Activated effector memory CD4-positive, alpha-beta T cell treated with Interleukin-2 at 50 U/mL for 16 hours (primary cell): ENCODE results near the gene TNFAIP1.
"Not testable (repeated sequence)": the region's sequence is repeated elsewhere in the genome, so short reads cannot be mapped to it uniquely, and the experiment has no call there.

Experiments used
- DNase-seq: peaks from one replicate; pipeline ENCODE4 v3.0.0-alpha.2; 2020

TNFAIP1 gene

DNA sequence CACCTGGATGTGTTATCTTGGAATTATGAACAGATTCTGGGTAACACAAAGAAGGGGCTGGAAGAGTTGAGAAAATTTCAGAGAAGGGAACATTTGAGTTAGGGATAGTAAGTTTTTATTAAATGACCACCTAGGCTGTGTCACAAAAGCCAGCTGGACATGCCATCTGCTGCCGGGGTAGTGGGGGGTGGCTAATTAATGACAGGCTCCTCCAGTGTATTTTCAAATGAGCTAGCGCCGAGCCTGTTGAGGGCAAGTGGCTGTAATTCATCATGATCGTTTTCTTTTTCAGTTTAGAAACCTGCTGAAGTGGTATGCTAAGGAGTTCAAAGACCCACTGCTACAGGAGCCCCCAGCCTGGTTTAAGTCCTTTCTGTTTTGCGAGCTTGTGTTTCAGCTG, 10.3 kb upstream of the TNFAIP1 start:
- DNase-seq, result no peak

GRCh38 chr17:28326114-28326513, 9.4 kb upstream of the TNFAIP1 start:
- DNase-seq, result no peak

GRCh38 chr17:28327031-28327607, 8.4 kb upstream of the TNFAIP1 start:
- DNase-seq, result no peak

GRCh38 chr17:28327709-28328108, 7.9 kb upstream of the TNFAIP1 start:
- no peak for DNase-seq

DNA sequence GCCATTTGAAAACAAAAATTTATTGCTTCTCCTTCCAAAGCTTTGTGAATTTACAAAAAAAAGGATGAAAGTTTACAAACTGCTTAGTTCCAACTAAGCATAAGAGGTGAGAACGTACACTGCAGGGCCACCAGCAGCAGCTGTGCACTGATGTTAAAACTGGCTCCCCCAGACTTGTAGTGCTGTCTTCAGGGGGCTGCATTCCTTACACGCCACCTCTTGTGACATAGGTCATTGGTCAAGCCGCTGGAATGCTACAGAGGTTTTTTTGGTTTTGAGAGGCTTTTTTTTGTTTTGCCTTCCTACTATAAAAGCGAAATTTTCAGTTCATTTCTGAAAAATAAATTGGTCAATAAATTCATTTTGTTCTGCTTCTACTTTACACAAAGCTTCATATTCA, 7.2 kb upstream of the TNFAIP1 start:
- DNase-seq, result no peak

DNA sequence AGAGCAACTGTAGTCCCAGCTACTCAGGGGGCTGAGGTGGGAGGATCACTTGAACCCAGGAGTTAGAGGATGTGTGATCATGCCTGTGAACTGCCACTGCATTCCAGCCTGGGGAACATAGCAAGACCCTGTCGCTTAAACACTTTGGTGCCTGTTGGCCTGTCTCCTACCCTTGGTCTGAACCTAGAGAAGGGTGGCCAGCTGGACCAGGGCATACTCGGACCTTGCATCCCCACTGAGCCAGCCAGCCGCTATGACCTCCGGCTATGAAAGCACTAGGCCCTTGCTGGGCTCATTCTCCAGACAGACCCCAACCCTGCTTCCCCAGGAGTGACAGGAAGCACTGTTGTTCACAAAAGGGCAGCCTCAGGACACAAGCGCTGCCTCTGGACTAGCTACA, 4.9 kb upstream of the TNFAIP1 start:
- DNase-seq, result no peak

GRCh38 chr17:28331891-28332420, 3.6 kb upstream of the TNFAIP1 start:
- no peak for DNase-seq

DNA sequence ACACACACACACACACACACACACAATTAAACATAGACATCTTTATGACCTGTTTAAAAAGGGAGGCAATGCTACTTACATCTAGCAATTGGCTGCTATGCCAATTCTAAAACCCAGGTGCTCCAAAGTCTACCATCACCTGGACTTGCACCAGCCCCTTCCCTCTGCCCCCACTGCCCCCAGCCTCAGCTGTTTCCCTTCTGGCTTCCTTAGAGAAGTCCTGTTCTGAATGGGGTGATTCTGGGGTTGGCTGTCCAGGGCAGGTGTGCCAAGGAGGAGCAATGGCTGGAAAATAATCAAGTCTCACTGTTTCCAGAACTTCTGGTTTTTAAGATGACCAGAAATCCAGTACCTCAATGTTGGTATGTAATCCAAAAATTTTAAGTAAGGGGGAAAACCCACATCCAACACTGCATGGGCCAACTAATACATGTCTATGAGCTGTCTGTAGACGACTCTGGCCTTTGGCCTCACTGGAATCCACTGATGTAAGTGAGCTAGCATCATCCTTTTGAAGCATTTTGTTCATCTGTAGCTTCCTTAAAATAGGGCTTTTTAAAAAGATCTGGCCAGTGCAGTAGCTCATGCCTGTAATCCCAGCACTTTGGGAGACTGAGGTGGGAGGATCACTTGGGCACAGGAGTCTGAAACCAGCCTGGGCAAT, 2.3 kb upstream of the TNFAIP1 start:
- no peak for DNase-seq

GRCh38 chr17:28334171-28334570, 1.4 kb upstream of the TNFAIP1 start:
- no peak for DNase-seq

DNA sequence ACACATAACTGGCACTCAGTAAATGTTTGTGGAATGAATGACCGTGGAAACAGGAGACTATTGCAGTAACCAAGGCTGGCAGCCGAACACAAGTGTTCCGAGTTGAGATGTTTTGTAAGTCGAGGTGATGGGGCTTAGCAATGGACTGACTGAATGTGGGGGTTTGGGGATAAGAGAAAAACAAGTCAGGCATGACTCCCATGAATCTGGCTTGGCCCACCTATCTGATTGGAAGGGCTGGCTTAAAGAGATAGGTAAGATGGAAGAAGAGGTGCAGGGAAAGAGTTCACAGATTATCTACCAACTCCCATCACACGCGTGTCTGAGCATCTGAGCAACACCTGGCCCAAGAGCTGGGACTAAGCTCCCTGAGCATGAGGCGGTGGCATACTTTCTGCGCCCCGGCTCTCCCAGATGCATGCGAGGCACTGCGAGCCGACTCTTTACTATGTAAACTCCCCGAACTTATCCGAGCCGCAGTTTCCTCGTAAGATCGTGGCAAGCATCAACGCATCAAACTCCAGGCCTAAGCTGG, 828 bp upstream of the TNFAIP1 start:
- no peak for DNase-seq

DNA sequence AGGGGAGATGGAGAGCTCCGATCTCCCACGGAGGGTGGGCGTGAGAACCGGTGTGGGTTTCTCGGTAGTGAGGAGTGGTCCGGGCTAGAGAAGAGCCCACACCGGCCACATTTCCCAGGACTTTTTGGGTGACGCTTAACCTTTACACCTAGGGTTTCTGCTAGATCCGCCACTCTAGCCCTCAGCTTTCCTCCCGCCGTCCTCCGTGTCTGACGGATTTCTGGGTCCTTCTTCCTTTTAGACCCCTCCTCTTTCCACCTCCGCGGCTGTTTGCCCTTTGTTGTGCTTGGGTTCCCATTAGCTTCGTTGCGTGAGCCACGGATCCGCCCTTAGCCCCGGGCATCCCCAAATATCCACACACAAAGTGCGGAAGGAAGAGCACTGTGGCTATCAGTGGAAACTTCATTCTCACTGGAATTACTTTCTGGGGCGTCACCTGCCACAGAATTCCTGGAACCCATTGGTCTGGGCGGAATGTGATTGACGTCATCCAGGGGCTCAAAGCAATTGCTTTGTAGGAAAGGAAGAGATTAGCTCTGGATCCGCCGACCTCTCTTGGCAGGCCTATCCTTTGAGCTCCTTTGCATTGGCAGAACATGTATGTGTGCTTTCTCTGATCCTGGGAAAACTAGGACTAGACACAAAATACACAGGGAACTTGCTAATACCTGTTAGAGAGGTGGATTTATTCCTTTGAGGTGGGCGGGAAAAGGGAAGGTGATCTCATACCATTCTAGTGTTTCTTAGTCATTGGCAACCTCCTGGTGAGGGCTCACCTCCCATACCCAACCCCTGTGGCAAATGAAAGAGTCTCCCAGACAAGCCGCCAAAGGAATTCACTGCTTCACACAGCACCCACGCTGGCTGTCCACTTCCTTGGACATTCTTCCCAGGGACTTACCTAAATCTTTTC, 654 bp downstream of the TNFAIP1 start:
- no peak for DNase-seq

DNA sequence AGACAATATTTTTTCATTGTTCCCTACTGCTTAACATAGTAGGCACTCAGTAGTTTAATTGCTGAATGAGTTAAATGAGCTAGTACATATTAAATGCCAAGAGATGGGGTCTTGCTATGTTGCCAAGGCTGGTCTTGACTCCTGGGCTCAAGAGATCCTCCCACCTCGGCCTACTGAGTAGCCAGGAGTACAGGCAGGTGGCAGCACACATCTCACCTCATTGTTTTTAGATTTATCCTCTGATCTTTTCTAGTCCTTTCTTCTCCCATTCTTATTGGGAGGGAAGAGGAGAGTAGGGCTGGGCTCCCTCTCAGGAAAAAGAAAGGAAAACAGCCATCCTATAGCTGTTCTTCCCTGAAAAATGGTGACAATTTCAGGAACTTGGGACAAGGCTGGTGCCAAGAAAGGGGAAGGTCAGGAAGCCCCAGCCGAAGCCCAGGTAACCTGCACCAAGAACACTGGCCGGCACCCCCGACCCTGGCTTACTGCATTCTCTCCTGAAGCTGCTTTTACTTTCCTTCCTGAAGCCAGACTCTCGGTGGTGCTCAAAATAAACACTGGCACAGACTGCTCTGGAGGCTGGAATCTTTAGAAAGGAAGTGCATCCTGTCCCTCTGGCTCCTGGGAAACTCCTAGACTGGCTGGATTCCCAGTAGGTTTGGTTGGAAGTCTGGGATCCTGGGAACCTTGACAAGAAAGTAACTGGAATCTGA, 2.7 kb downstream of the TNFAIP1 start:
- DNase-seq, result no peak

DNA sequence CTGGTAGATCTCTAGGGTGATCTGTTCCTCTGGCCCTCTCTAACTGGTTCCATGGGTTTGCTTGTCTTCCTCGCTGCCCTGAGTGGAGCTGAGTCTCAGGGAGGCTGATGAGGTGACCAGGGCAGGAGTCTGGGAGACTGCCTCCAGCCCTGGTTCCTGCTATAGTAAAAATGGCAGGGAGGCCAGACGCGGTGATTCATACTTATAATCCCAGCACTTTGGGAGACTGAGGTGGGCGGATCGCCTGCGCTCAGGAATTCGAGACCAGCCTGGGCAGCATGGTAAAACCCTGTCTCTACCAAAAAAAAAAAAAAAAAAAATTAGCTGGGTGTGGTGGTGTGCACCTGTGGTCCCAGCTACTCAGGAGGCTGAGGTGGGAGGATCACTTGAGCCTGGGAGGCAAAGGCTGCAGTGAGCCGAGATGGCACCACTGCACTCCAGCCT, 3.2 kb downstream of the TNFAIP1 start:
- not testable (repeated sequence) for DNase-seq

DNA sequence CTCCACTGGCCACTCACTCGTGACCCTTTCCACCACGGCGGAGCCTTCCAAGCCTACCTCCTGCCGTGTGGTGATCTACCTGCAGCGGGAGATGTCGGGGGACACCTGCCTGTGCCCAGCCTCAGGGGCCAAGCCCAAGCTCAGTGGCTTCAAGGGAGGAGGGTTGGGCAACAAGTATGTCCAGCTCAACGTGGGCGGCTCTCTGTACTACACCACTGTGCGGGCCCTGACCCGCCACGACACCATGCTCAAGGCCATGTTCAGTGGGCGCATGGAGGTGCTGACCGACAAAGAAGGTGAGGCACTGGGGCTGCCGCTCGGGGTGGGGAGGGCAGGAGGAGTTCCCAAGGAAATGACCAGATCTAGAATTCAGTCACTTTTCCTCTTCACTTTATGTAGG, 3.9 kb downstream of the TNFAIP1 start:
- DNase-seq, result no peak

- DNase-seq, result no peak
Observed at GRCh38 chr17:28340374-28340773, 4.8 kb downstream of the TNFAIP1 start.

- DNase-seq, result no peak
Observed at GRCh38 chr17:28341516-28341915, 6.0 kb downstream of the TNFAIP1 start.

- DNase-seq, result no peak
Observed at GRCh38 chr17:28342313-28342712, 6.8 kb downstream of the TNFAIP1 start.

- no peak for DNase-seq
Observed at GRCh38 chr17:28343491-28343932, 8.0 kb downstream of the TNFAIP1 start.

DNA sequence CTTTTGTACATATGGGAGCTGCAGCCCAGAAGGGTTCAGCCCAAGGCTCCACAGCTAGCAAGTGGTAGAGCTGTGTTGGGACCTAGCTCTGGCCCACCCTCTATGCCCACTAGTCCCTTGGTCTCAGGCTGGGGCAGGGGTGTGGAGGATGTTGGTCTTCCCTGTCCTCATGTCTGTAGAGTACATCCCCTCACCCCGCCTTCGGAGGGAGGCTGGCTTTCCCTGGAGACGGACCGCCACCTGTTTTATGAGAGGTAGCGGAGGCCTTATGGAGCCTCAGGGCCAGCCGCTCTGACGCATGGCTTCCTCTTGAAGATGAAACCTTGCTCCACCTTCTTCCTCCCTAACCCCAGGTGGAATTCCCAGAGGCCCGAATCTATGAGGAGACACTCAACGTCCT, 8.4 kb downstream of the TNFAIP1 start:
- no peak for DNase-seq

DNA sequence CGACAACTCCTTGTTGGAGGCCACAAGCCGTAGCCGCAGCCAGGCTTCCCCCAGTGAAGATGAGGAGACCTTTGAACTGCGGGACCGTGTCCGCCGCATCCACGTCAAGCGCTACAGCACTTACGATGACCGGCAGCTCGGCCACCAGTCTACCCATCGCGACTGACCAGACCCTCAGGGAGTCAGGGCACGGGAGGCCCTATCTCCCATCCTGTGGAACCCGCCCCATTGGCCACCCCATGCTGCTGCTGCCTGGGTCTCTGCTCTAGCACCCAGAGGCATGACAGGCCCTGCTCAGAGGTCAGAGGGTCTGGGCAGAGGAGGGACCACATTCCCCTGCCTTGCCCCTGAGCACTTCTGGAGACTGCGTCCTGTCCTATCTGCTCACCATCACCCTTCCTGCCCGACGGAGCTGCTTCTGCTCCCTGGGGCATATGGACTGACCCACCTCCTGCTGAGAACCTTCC, 8.9 kb downstream of the TNFAIP1 start:
- no peak for DNase-seq

GRCh38 chr17:28345419-28346198, 10.0 kb downstream of the TNFAIP1 start:
- no peak for DNase-seq

- no peak for DNase-seq
Observed at GRCh38 chr17:28346199-28346580, 10.6 kb downstream of the TNFAIP1 start.
